ENCODE data around the gene FLCN. TPM values are rescaled to one million over a fixed set of nuclear protein-coding genes. Genes with fewer than 3 reads are reported as not detected.

Gene FLCN
- polyA plus RNA-seq, 1 donor from 2014 or later = 34.0 TPM

Small RNAs within 50 kb of the gene (small RNA-seq; reads per million reads assigned to genes)
- gene RNU6-767P = 0 reads per million in 3 experiments

Other genes with a start within 250 kb of the FLCN start
- 47.3 and 53.8 TPM in 2 replicates for gene MPRIP, start 194.7 kb downstream of the FLCN start, polyA plus RNA-seq
- gene PLD6, start 30.8 kb downstream of the FLCN start, polyA plus RNA-seq = 2.0 and 2.4 TPM in 2 replicates
- 203 and 213 TPM in 2 replicates for gene COPS3, start 44.1 kb upstream of the FLCN start, polyA plus RNA-seq
- 11.1 and 17.6 TPM in 2 replicates for gene NT5M, start 66.2 kb upstream of the FLCN start, polyA plus RNA-seq
- gene MED9, start 239.8 kb upstream of the FLCN start, polyA plus RNA-seq = 25.1 and 30.6 TPM in 2 replicates

Data from neural cell (in vitro differentiated cells).